Left lung (tissue), 10 donors: ENCODE measurements around the gene AFMID. TPM values are rescaled to one million over a fixed set of nuclear protein-coding genes. Genes with fewer than 3 reads are reported as not detected.
A peak's percentile ranks its signal among the peaks of the same experiment; 100 is the strongest.

Source experiments
- ATAC-seq: fragments of 200-7000 bp; cut with Tn5 transposase; one replicate; pipeline ENCODE4 v1.9.1; 2020; ENCODE audit warnings: moderate library complexity
- DNase-seq, 4 donors: peaks; one replicate each; pipeline ENCODE4 v3.0.0-alpha.2; 2013 to 2020
- H3K27ac ChIP-seq, 2 donors: fragments of 200-600 bp; sonication (generic) in 1 of 2; one replicate each; pipeline versions ENCODE4 v1.5.0 to v1.8.0; 2020 to 2021
- H3K27me3 ChIP-seq, 2 donors: fragments of 200-600 bp; sonication (generic) in 1 of 2; one replicate each; pipeline versions ENCODE4 v1.5.0 to v1.8.0; 2020 to 2021
- H3K36me3 ChIP-seq, 2 donors: fragments of 200-600 bp; sonication (generic) in 1 of 2; one replicate each; pipeline versions ENCODE4 v1.5.0 to v1.8.0; 2020 to 2021
- H3K4me1 ChIP-seq, 2 donors: fragments of 200-600 bp; one replicate each; pipeline ENCODE4 v1.8.0; 2021
- H3K4me3 ChIP-seq, 2 donors: fragments of 200-600 bp; sonication (generic) in 1 of 2; one replicate each; pipeline versions ENCODE4 v1.5.0 to v1.8.0; 2020 to 2021; ENCODE audit warnings: mild to moderate bottlenecking in 1 of 2
- H3K9me3 ChIP-seq, 2 donors: fragments of 200-600 bp; sonication (generic) in 1 of 2; one replicate each; pipeline versions ENCODE4 v1.5.0 to v1.8.0; 2020 to 2021
- CTCF ChIP-seq, 2 donors: fragments of 200-600 bp; sonication (generic) in 1 of 2; IDR thresholded peaks; one replicate each; pipeline versions ENCODE4 v1.5.0 to v1.8.0; 2021; ENCODE audit warnings: antibody characterized with exemption in 2 of 2
- intact Hi-C, 2 donors: fragments of 100-400 bp; cut with DNase I; formaldehyde crosslinking; loops; one replicate each; pipeline versions ENCODE4 v1.11.2 to v1.14.2; 2022
- polyA plus RNA-seq, 6 donors: library from polyadenylated mRNA; unstranded; fragments of 120-200 nt; gene quantifications; one replicate each; pipeline ENCODE4 v1.2.1, GENCODE V29; 2013; ENCODE audit not compliant: insufficient read length in 6 of 6
- total RNA-seq, 2 donors: library from RNA; stranded (reverse); fragmentation: NEBNext Ultra II Directional; extraction: Animal tissue kit (Norgen Biotek cat#: 25700); gene quantifications; one replicate each; pipeline ENCODE4 v1.2.1, GENCODE V29; 2021
- donor health status: DM: no; HTN: yes; CAD: no.
- donor health status: DM: no; HTN: no; CAD: no.

The AFMID gene
- total and polyA plus RNA-seq, 8 donors: 31.3 to 58.9 (median 50.9) TPM

GRCh38 chr17:78175643-78175981 is 11.6 kb upstream of the AFMID start:
- no peaks in the 10 kb centered on the region for H3K27me3 ChIP-seq
- no peak for ATAC-seq
- H3K9me3 ChIP-seq: no peaks in the 10 kb centered on the region
- peaks cover 0 to 30% of the 10 kb centered on the region in 2 donors for H3K36me3 ChIP-seq
- TF ChIP-seq CTCF (IDR thresholded peaks at IDR 0.05): no peak
- H3K27ac ChIP-seq: peak overlapping the region; percentile 88 to 92
- peaks cover 41 to 89% of the 10 kb centered on the region in 2 donors for H3K4me1 ChIP-seq
- no peak for DNase-seq
- intact Hi-C loops: no loop called here
- no peak overlapping the region for H3K4me3 ChIP-seq

GRCh38 chr17:78176548-78177025 is 10.6 kb upstream of the AFMID start:
- TF ChIP-seq CTCF (IDR thresholded peaks at IDR 0.05): peak; percentile 82 to 94
- intact Hi-C loops: no loop called here

GRCh38 chr17:78179372-78179771 is 7.8 kb upstream of the AFMID start:
- DNase-seq (peak in 2 of 4 donors; percentile 69 to 85), ATAC-seq (peak; percentile 49)
- Histone ChIP-seq H3K27ac (peak overlapping the region in 1 of 2 donors; percentile 54), H3K27me3 (no peaks in the 10 kb centered on the region), H3K36me3 (no peaks in the 10 kb centered on the region), H3K9me3 (no peaks in the 10 kb centered on the region), H3K4me3 (no peak overlapping the region), H3K4me1 (peaks cover 16 to 56% of the 10 kb centered on the region in 2 donors)
- no peak for TF ChIP-seq CTCF (IDR thresholded peaks at IDR 0.05)
- intact Hi-C loops: no loop called here

More at GRCh38 chr17:78176548-78177025, 10.6 kb upstream of the AFMID start:
- peaks cover 41 to 82% of the 10 kb centered on the region in 2 donors for H3K4me1 ChIP-seq
- peaks cover 0 to 20% of the 10 kb centered on the region in 2 donors for H3K36me3 ChIP-seq
- H3K27me3 ChIP-seq: no peaks in the 10 kb centered on the region
- ATAC-seq (peak; percentile 44), DNase-seq (peak in 3 of 4 donors; percentile 67 to 97 (median 79))
- H3K4me3 ChIP-seq: no peak overlapping the region
- peak overlapping the region in 1 of 2 donors; percentile 92 for H3K27ac ChIP-seq
- no peaks in the 10 kb centered on the region for H3K9me3 ChIP-seq

- Histone ChIP-seq H3K4me1 (peaks cover 12 to 54% of the 10 kb centered on the region in 2 donors), H3K27me3 (no peaks in the 10 kb centered on the region), H3K4me3 (no peak overlapping the region), H3K36me3 (no peaks in the 10 kb centered on the region), H3K9me3 (no peaks in the 10 kb centered on the region), H3K27ac (peak overlapping the region; percentile 20 to 54)
- no peak for TF ChIP-seq CTCF (IDR thresholded peaks at IDR 0.05)
- DNase-seq: no peak
- ATAC-seq: no peak
- intact Hi-C loops: no loop called here
Measured at GRCh38 chr17:78180083-78180482, 7.1 kb upstream of the AFMID start.

GRCh38 chr17:78180508-78180907 is 6.7 kb upstream of the AFMID start:
- Histone ChIP-seq H3K36me3 (no peaks in the 10 kb centered on the region), H3K4me1 (peaks cover 7 to 52% of the 10 kb centered on the region in 2 donors), H3K27me3 (no peaks in the 10 kb centered on the region), H3K4me3 (no peak overlapping the region), H3K9me3 (no peaks in the 10 kb centered on the region), H3K27ac (peak overlapping the region; percentile 20 to 54)
- no peak for TF ChIP-seq CTCF (IDR thresholded peaks at IDR 0.05)
- DNase-seq (no peak), ATAC-seq (no peak)
- intact Hi-C loops: no loop called here
